ENCODE results near the gene SNAPC4.

Gene SNAPC4

GRCh38 chr9:136366826-136367225 is 33.1 kb downstream of the SNAPC4 start:
- Histone ChIP-seq H3K27ac (ENCODE audit: low read depth, low read length) (no peak overlapping the region), H3K27me3 (ENCODE audit: control insufficient read depth in 5 of 5, insufficient read depth in 4 of 5, low read length in 5 of 5) (peaks cover 0 to 3% (median 0%) of the 10 kb centered on the region in 5 donors), H3K9me3 (ENCODE audit: control insufficient read depth in 5 of 5, low read length in 5 of 5) (peaks cover 0 to 3% (median 0%) of the 10 kb centered on the region in 5 donors), H3K4me3 (ENCODE audit: low read depth in 1 of 5, low read length in 5 of 5) (no peak overlapping the region), H3K4me1 (ENCODE audit: control insufficient read depth in 5 of 5, insufficient read depth in 5 of 5, low read length in 5 of 5) (peaks cover 0 to 37% (median 33%) of the 10 kb centered on the region in 5 donors), H3K36me3 (ENCODE audit: control insufficient read depth in 5 of 5, insufficient read depth in 5 of 5, low read length in 5 of 5) (peaks cover 0 to 7% (median 0%) of the 10 kb centered on the region in 5 donors), H3K9ac (ENCODE audit: low read length in 5 of 5) (no peak overlapping the region)

GRCh38 chr9:136365775-136366222 is 34.2 kb downstream of the SNAPC4 start:
- peaks cover 0 to 44% (median 32%) of the 10 kb centered on the region in 5 donors for H3K4me1 ChIP-seq (ENCODE audit: control insufficient read depth in 5 of 5, insufficient read depth in 5 of 5, low read length in 5 of 5)
- H3K27ac ChIP-seq (ENCODE audit: low read depth, low read length), result no peak overlapping the region
- H3K27me3 ChIP-seq (ENCODE audit: control insufficient read depth in 5 of 5, insufficient read depth in 4 of 5, low read length in 5 of 5), result peaks cover 0 to 3% (median 0%) of the 10 kb centered on the region in 5 donors
- H3K4me3 ChIP-seq (ENCODE audit: low read depth in 1 of 5, low read length in 5 of 5), result no peak overlapping the region
- peaks cover 0 to 16% (median 0%) of the 10 kb centered on the region in 5 donors for H3K36me3 ChIP-seq (ENCODE audit: control insufficient read depth in 5 of 5, insufficient read depth in 5 of 5, low read length in 5 of 5)
- no peak overlapping the region for H3K9ac ChIP-seq (ENCODE audit: low read length in 5 of 5)
- peaks cover 0 to 3% (median 0%) of the 10 kb centered on the region in 5 donors for H3K9me3 ChIP-seq (ENCODE audit: control insufficient read depth in 5 of 5, low read length in 5 of 5)

- Histone ChIP-seq H3K27me3 (ENCODE audit: control insufficient read depth in 5 of 5, insufficient read depth in 4 of 5, low read length in 5 of 5) (peaks cover 0 to 3% (median 0%) of the 10 kb centered on the region in 5 donors), H3K27ac (ENCODE audit: low read depth, low read length) (no peak overlapping the region), H3K4me3 (ENCODE audit: low read depth in 1 of 5, low read length in 5 of 5) (no peak overlapping the region), H3K36me3 (ENCODE audit: control insufficient read depth in 5 of 5, insufficient read depth in 5 of 5, low read length in 5 of 5) (peaks cover 0 to 10% (median 0%) of the 10 kb centered on the region in 5 donors), H3K4me1 (ENCODE audit: control insufficient read depth in 5 of 5, insufficient read depth in 5 of 5, low read length in 5 of 5) (peaks cover 0 to 49% (median 32%) of the 10 kb centered on the region in 5 donors), H3K9me3 (ENCODE audit: control insufficient read depth in 5 of 5, low read length in 5 of 5) (peaks cover 0 to 3% (median 0%) of the 10 kb centered on the region in 5 donors), H3K9ac (ENCODE audit: low read length in 5 of 5) (no peak overlapping the region)
Measured at GRCh38 chr9:136364942-136365774, 34.8 kb downstream of the SNAPC4 start.

- peaks cover 0 to 49% (median 32%) of the 10 kb centered on the region in 5 donors for H3K4me1 ChIP-seq (ENCODE audit: control insufficient read depth in 5 of 5, insufficient read depth in 5 of 5, low read length in 5 of 5)
- H3K9ac ChIP-seq (ENCODE audit: low read length in 5 of 5), result no peak overlapping the region
- peaks cover 0 to 12% (median 2%) of the 10 kb centered on the region in 5 donors for H3K36me3 ChIP-seq (ENCODE audit: control insufficient read depth in 5 of 5, insufficient read depth in 5 of 5, low read length in 5 of 5)
- H3K27ac ChIP-seq (ENCODE audit: low read depth, low read length), result no peak overlapping the region
- peaks cover 0 to 3% (median 0%) of the 10 kb centered on the region in 5 donors for H3K9me3 ChIP-seq (ENCODE audit: control insufficient read depth in 5 of 5, low read length in 5 of 5)
- peak overlapping the region in 2 of 5 donors; percentile 73 to 85 for H3K4me3 ChIP-seq (ENCODE audit: low read depth in 1 of 5, low read length in 5 of 5)
- H3K27me3 ChIP-seq (ENCODE audit: control insufficient read depth in 5 of 5, insufficient read depth in 4 of 5, low read length in 5 of 5), result peaks cover 0 to 3% (median 0%) of the 10 kb centered on the region in 5 donors
Measured at GRCh38 chr9:136363949-136364748, 35.8 kb downstream of the SNAPC4 start.

- Histone ChIP-seq H3K9ac (ENCODE audit: low read length in 5 of 5) (peak within 1 kb of the TSS in 3 of 5 donors; percentile 66 to 82 (median 75)), H3K36me3 (ENCODE audit: control insufficient read depth in 5 of 5, insufficient read depth in 5 of 5, low read length in 5 of 5) (peaks cover 0 to 17% (median 4%) of the 10 kb centered on the region in 5 donors), H3K9me3 (ENCODE audit: control insufficient read depth in 5 of 5, low read length in 5 of 5) (peaks cover 0 to 3% (median 0%) of the 10 kb centered on the region in 5 donors), H3K4me1 (ENCODE audit: control insufficient read depth in 5 of 5, insufficient read depth in 5 of 5, low read length in 5 of 5) (peaks cover 0 to 49% (median 32%) of the 10 kb centered on the region in 5 donors), H3K27me3 (ENCODE audit: control insufficient read depth in 5 of 5, insufficient read depth in 4 of 5, low read length in 5 of 5) (peaks cover 0 to 3% (median 0%) of the 10 kb centered on the region in 5 donors), H3K27ac (ENCODE audit: low read depth, low read length) (no peak within 1 kb of the TSS), H3K4me3 (ENCODE audit: low read depth in 1 of 5, low read length in 5 of 5) (peak within 1 kb of the TSS in 4 of 5 donors; percentile 61 to 85 (median 72))
Measured at GRCh38 chr9:136363106-136363948, 36.6 kb downstream of the SNAPC4 start, which contains the start of gene DNLZ. DNLZ (minus strand) TSS chr9:136363744; CDS start chr9:136363714, 30 bp downstream.

GRCh38 chr9:136362450-136362784 is 37.6 kb downstream of the SNAPC4 start:
- no peak overlapping the region for H3K27ac ChIP-seq (ENCODE audit: low read depth, low read length)
- peaks cover 0 to 3% (median 0%) of the 10 kb centered on the region in 5 donors for H3K9me3 ChIP-seq (ENCODE audit: control insufficient read depth in 5 of 5, low read length in 5 of 5)
- H3K4me3 ChIP-seq (ENCODE audit: low read depth in 1 of 5, low read length in 5 of 5), result no peak overlapping the region
- peaks cover 0 to 24% (median 8%) of the 10 kb centered on the region in 5 donors for H3K36me3 ChIP-seq (ENCODE audit: control insufficient read depth in 5 of 5, insufficient read depth in 5 of 5, low read length in 5 of 5)
- peak overlapping the region in 3 of 5 donors; percentile 8 to 43 (median 17) for H3K9ac ChIP-seq (ENCODE audit: low read length in 5 of 5)
- peaks cover 0 to 3% (median 0%) of the 10 kb centered on the region in 5 donors for H3K27me3 ChIP-seq (ENCODE audit: control insufficient read depth in 5 of 5, insufficient read depth in 4 of 5, low read length in 5 of 5)
- H3K4me1 ChIP-seq (ENCODE audit: control insufficient read depth in 5 of 5, insufficient read depth in 5 of 5, low read length in 5 of 5), result peaks cover 0 to 49% (median 32%) of the 10 kb centered on the region in 5 donors

- Histone ChIP-seq H3K27ac (ENCODE audit: low read depth, low read length) (no peak overlapping the region), H3K9me3 (ENCODE audit: control insufficient read depth in 5 of 5, low read length in 5 of 5) (peaks cover 0 to 3% (median 0%) of the 10 kb centered on the region in 5 donors), H3K27me3 (ENCODE audit: control insufficient read depth in 5 of 5, insufficient read depth in 4 of 5, low read length in 5 of 5) (peaks cover 0 to 3% (median 0%) of the 10 kb centered on the region in 5 donors), H3K4me3 (ENCODE audit: low read depth in 1 of 5, low read length in 5 of 5) (no peak overlapping the region), H3K9ac (ENCODE audit: low read length in 5 of 5) (no peak overlapping the region), H3K36me3 (ENCODE audit: control insufficient read depth in 5 of 5, insufficient read depth in 5 of 5, low read length in 5 of 5) (peaks cover 0 to 29% (median 11%) of the 10 kb centered on the region in 5 donors), H3K4me1 (ENCODE audit: control insufficient read depth in 5 of 5, insufficient read depth in 5 of 5, low read length in 5 of 5) (peaks cover 0 to 49% (median 32%) of the 10 kb centered on the region in 5 donors)
Measured at GRCh38 chr9:136361754-136362449, 38.1 kb downstream of the SNAPC4 start.

- peaks cover 0 to 3% (median 0%) of the 10 kb centered on the region in 5 donors for H3K9me3 ChIP-seq (ENCODE audit: control insufficient read depth in 5 of 5, low read length in 5 of 5)
- peaks cover 0 to 35% (median 15%) of the 10 kb centered on the region in 5 donors for H3K36me3 ChIP-seq (ENCODE audit: control insufficient read depth in 5 of 5, insufficient read depth in 5 of 5, low read length in 5 of 5)
- no peak overlapping the region for H3K4me3 ChIP-seq (ENCODE audit: low read depth in 1 of 5, low read length in 5 of 5)
- peaks cover 0 to 3% (median 0%) of the 10 kb centered on the region in 5 donors for H3K27me3 ChIP-seq (ENCODE audit: control insufficient read depth in 5 of 5, insufficient read depth in 4 of 5, low read length in 5 of 5)
- H3K9ac ChIP-seq (ENCODE audit: low read length in 5 of 5), result no peak overlapping the region
- peaks cover 0 to 47% (median 32%) of the 10 kb centered on the region in 5 donors for H3K4me1 ChIP-seq (ENCODE audit: control insufficient read depth in 5 of 5, insufficient read depth in 5 of 5, low read length in 5 of 5)
- no peak overlapping the region for H3K27ac ChIP-seq (ENCODE audit: low read depth, low read length)
Measured at GRCh38 chr9:136361047-136361753, 38.8 kb downstream of the SNAPC4 start.
